SK-N-SH (cell line): ENCODE results near the gene MTF1.

Experiments used
- CTCF ChIP-seq: fragments of 200-600 bp; sonication (generic); IDR thresholded peaks from 2 replicates; pipeline ENCODE4 v1.6.1; 2017; ENCODE audit warnings: antibody characterized with exemption, mild to moderate bottlenecking, moderate library complexity
- USF2 ChIP-seq: fragments of 150-350 bp; IDR thresholded peaks from 2 replicates; pipeline ENCODE4 v1.6.1; 2017; ENCODE audit warnings: antibody characterized with exemption, low read length, low read depth, borderline replicate concordance

GRCh38 chr1:37776946-37777516, 82.4 kb downstream of the MTF1 start:
- TF ChIP-seq USF2: no peak
- TF ChIP-seq CTCF: no peak
